Measurements from ENCODE around the gene PLXNA3.

Gene PLXNA3

GRCh38 chrX:154484255-154485149 lies 26.4 kb downstream of the PLXNA3 start:
- no peaks in the 10 kb centered on the region for H3K27me3 ChIP-seq (ENCODE audit: control insufficient read depth, insufficient read depth, low read length)
- no peak overlapping the region for H3K9ac ChIP-seq (ENCODE audit: low read length)
- H3K4me1 ChIP-seq (ENCODE audit: control insufficient read depth, low read depth, low read length) = no peaks in the 10 kb centered on the region
- no peak overlapping the region for H3K27ac ChIP-seq (ENCODE audit: low read length)
- no peak overlapping the region for H3K4me3 ChIP-seq (ENCODE audit: low read length)
- peaks cover 6% of the 10 kb centered on the region for H3K9me3 ChIP-seq (ENCODE audit: control insufficient read depth, low read depth, low read length)
- H3K36me3 ChIP-seq (ENCODE audit: control insufficient read depth, low read depth, low read length) = no peaks in the 10 kb centered on the region

GRCh38 chrX:154485150-154486051 lies 27.3 kb downstream of the PLXNA3 start:
- H3K4me1 ChIP-seq (ENCODE audit: control insufficient read depth, low read depth, low read length) = no peaks in the 10 kb centered on the region
- H3K27ac ChIP-seq (ENCODE audit: low read length) = no peak overlapping the region

GRCh38 chrX:154486052-154486395 lies 27.9 kb downstream of the PLXNA3 start:
- peaks cover 6% of the 10 kb centered on the region for H3K9me3 ChIP-seq (ENCODE audit: control insufficient read depth, low read depth, low read length)
- no peak overlapping the region for H3K9ac ChIP-seq (ENCODE audit: low read length)
- H3K4me3 ChIP-seq (ENCODE audit: low read length) = peak overlapping the region; percentile 55
- H3K4me1 ChIP-seq (ENCODE audit: control insufficient read depth, low read depth, low read length) = no peaks in the 10 kb centered on the region
- H3K36me3 ChIP-seq (ENCODE audit: control insufficient read depth, low read depth, low read length) = no peaks in the 10 kb centered on the region
- H3K27ac ChIP-seq (ENCODE audit: low read length) = no peak overlapping the region
- H3K27me3 ChIP-seq (ENCODE audit: control insufficient read depth, insufficient read depth, low read length) = no peaks in the 10 kb centered on the region

More at GRCh38 chrX:154485150-154486051, 27.3 kb downstream of the PLXNA3 start:
- no peaks in the 10 kb centered on the region for H3K36me3 ChIP-seq (ENCODE audit: control insufficient read depth, low read depth, low read length)
- peak overlapping the region; percentile 55 for H3K4me3 ChIP-seq (ENCODE audit: low read length)
- no peaks in the 10 kb centered on the region for H3K27me3 ChIP-seq (ENCODE audit: control insufficient read depth, insufficient read depth, low read length)
- peaks cover 6% of the 10 kb centered on the region for H3K9me3 ChIP-seq (ENCODE audit: control insufficient read depth, low read depth, low read length)
- no peak overlapping the region for H3K9ac ChIP-seq (ENCODE audit: low read length)

- Histone ChIP-seq H3K4me3 (ENCODE audit: low read length) (peak within 1 kb of the TSS; percentile 55), H3K9ac (ENCODE audit: low read length) (no peak within 1 kb of the TSS), H3K27me3 (ENCODE audit: control insufficient read depth, insufficient read depth, low read length) (no peaks in the 10 kb centered on the region), H3K9me3 (ENCODE audit: control insufficient read depth, low read depth, low read length) (peaks cover 6% of the 10 kb centered on the region), H3K27ac (ENCODE audit: low read length) (no peak within 1 kb of the TSS), H3K36me3 (ENCODE audit: control insufficient read depth, low read depth, low read length) (no peaks in the 10 kb centered on the region), H3K4me1 (ENCODE audit: control insufficient read depth, low read depth, low read length) (no peaks in the 10 kb centered on the region)
Observed at GRCh38 chrX:154486396-154487207, 28.5 kb downstream of the PLXNA3 start, which contains the start of gene UBL4A. Gene UBL4A (minus strand): TSS chrX:154486615. CDS start chrX:154486584, 31 bp downstream.

GRCh38 chrX:154487518-154488290 lies 29.6 kb downstream of the PLXNA3 start:
- no peaks in the 10 kb centered on the region for H3K36me3 ChIP-seq (ENCODE audit: control insufficient read depth, low read depth, low read length)
- H3K4me3 ChIP-seq (ENCODE audit: low read length) = no peak overlapping the region
- peaks cover 6% of the 10 kb centered on the region for H3K9me3 ChIP-seq (ENCODE audit: control insufficient read depth, low read depth, low read length)
- H3K9ac ChIP-seq (ENCODE audit: low read length) = no peak overlapping the region
- H3K4me1 ChIP-seq (ENCODE audit: control insufficient read depth, low read depth, low read length) = no peaks in the 10 kb centered on the region
- H3K27ac ChIP-seq (ENCODE audit: low read length) = no peak overlapping the region
- no peaks in the 10 kb centered on the region for H3K27me3 ChIP-seq (ENCODE audit: control insufficient read depth, insufficient read depth, low read length)

- Histone ChIP-seq H3K9ac (ENCODE audit: low read length) (no peak overlapping the region), H3K4me3 (ENCODE audit: low read length) (no peak overlapping the region), H3K4me1 (ENCODE audit: control insufficient read depth, low read depth, low read length) (no peaks in the 10 kb centered on the region), H3K36me3 (ENCODE audit: control insufficient read depth, low read depth, low read length) (no peaks in the 10 kb centered on the region), H3K27ac (ENCODE audit: low read length) (no peak overlapping the region), H3K27me3 (ENCODE audit: control insufficient read depth, insufficient read depth, low read length) (no peaks in the 10 kb centered on the region), H3K9me3 (ENCODE audit: control insufficient read depth, low read depth, low read length) (peaks cover 6% of the 10 kb centered on the region)
Observed at GRCh38 chrX:154488336-154489075, 30.4 kb downstream of the PLXNA3 start.

GRCh38 chrX:154489182-154489581 lies 31.1 kb downstream of the PLXNA3 start:
- Histone ChIP-seq H3K27ac (ENCODE audit: low read length) (no peak overlapping the region), H3K36me3 (ENCODE audit: control insufficient read depth, low read depth, low read length) (no peaks in the 10 kb centered on the region), H3K9me3 (ENCODE audit: control insufficient read depth, low read depth, low read length) (peaks cover 6% of the 10 kb centered on the region), H3K9ac (ENCODE audit: low read length) (no peak overlapping the region), H3K4me1 (ENCODE audit: control insufficient read depth, low read depth, low read length) (no peaks in the 10 kb centered on the region), H3K27me3 (ENCODE audit: control insufficient read depth, insufficient read depth, low read length) (no peaks in the 10 kb centered on the region), H3K4me3 (ENCODE audit: low read length) (no peak overlapping the region)

GRCh38 chrX:154490021-154490413 lies 31.9 kb downstream of the PLXNA3 start:
- H3K4me1 ChIP-seq (ENCODE audit: control insufficient read depth, low read depth, low read length) = no peaks in the 10 kb centered on the region
- H3K36me3 ChIP-seq (ENCODE audit: control insufficient read depth, low read depth, low read length) = no peaks in the 10 kb centered on the region
- no peaks in the 10 kb centered on the region for H3K27me3 ChIP-seq (ENCODE audit: control insufficient read depth, insufficient read depth, low read length)
- peaks cover 9% of the 10 kb centered on the region for H3K9me3 ChIP-seq (ENCODE audit: control insufficient read depth, low read depth, low read length)
- H3K9ac ChIP-seq (ENCODE audit: low read length) = no peak overlapping the region
- no peak overlapping the region for H3K27ac ChIP-seq (ENCODE audit: low read length)
- peak overlapping the region; percentile 46 for H3K4me3 ChIP-seq (ENCODE audit: low read length)

GRCh38 chrX:154490414-154491083 lies 32.5 kb downstream of the PLXNA3 start, which contains the start of gene SLC10A3:
Gene SLC10A3 (minus strand): TSS chrX:154490629. CDS start chrX:154488940, 1,689 bp downstream.
- peak within 1 kb of the TSS; percentile 56 for H3K4me3 ChIP-seq (ENCODE audit: low read length)
- peaks cover 9% of the 10 kb centered on the region for H3K9me3 ChIP-seq (ENCODE audit: control insufficient read depth, low read depth, low read length)
- H3K27me3 ChIP-seq (ENCODE audit: control insufficient read depth, insufficient read depth, low read length) = no peaks in the 10 kb centered on the region
- H3K27ac ChIP-seq (ENCODE audit: low read length) = no peak within 1 kb of the TSS
- peak within 1 kb of the TSS; percentile 32 for H3K9ac ChIP-seq (ENCODE audit: low read length)
- no peaks in the 10 kb centered on the region for H3K36me3 ChIP-seq (ENCODE audit: control insufficient read depth, low read depth, low read length)
- H3K4me1 ChIP-seq (ENCODE audit: control insufficient read depth, low read depth, low read length) = no peaks in the 10 kb centered on the region

- no peak overlapping the region for H3K4me3 ChIP-seq (ENCODE audit: low read length)
- H3K27me3 ChIP-seq (ENCODE audit: control insufficient read depth, insufficient read depth, low read length) = no peaks in the 10 kb centered on the region
- H3K9me3 ChIP-seq (ENCODE audit: control insufficient read depth, low read depth, low read length) = peaks cover 11% of the 10 kb centered on the region
- H3K36me3 ChIP-seq (ENCODE audit: control insufficient read depth, low read depth, low read length) = no peaks in the 10 kb centered on the region
- H3K4me1 ChIP-seq (ENCODE audit: control insufficient read depth, low read depth, low read length) = no peaks in the 10 kb centered on the region
- H3K9ac ChIP-seq (ENCODE audit: low read length) = no peak overlapping the region
- H3K27ac ChIP-seq (ENCODE audit: low read length) = no peak overlapping the region
Observed at GRCh38 chrX:154494715-154495114, 36.6 kb downstream of the PLXNA3 start.

Data from iPS-18a (cell line).